HG03521 (cell line): ENCODE data around the gene CFAP100.

ENCODE experiments used
- ATAC-seq: cut with Tn5 transposase; IDR thresholded peaks from one replicate; pipeline ENCODE4 v1.9.1; 2021; ENCODE audit warnings: mild to moderate bottlenecking, moderate library complexity; ENCODE audit not compliant: unreplicated experiment

Gene CFAP100

DNA sequence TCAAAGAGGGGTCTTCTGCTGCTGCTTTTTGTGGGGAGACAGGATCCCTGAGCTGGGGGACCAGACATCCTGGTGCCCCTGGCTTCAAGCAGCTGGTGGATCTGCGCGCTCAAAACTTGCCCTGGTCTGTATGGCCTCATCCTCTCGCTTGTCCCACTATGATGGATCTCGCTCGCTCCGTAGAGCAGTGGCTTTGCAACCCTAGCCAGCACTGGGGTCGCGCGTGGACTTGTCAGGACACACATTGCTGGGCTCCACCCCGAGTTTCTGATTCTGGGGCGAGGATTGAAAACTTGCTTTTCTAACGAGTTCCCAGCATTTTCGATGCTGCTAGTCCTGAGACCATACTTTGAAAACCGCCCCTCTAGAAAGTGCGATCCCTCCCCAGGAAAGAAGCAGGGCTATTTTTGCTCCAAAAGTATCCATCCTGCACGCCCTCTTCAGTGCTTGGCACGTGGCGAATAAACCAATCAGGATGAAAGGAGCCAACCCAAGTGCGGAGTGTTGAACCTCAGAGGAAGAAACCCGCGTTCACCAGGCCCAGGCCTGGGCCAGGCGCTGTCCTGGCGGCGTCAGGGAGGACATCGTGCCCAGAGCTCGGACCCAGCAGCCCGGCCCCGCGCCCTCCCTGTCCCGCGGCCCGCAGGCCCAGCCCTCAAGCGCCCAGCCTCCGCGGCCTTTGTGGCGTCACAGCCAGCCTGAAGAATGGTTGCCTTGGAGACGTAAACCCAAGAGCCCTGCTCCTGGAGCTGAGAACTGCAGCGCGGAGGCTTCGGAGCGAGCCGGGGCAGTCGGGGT, at the start of gene CFAP100:
Gene CFAP100, plus strand, starts transcription at position 731 of the 798 bp plus-strand sequence. CDS start 1,092 bp downstream, outside the sequence.
- no peak for ATAC-seq

DNA sequence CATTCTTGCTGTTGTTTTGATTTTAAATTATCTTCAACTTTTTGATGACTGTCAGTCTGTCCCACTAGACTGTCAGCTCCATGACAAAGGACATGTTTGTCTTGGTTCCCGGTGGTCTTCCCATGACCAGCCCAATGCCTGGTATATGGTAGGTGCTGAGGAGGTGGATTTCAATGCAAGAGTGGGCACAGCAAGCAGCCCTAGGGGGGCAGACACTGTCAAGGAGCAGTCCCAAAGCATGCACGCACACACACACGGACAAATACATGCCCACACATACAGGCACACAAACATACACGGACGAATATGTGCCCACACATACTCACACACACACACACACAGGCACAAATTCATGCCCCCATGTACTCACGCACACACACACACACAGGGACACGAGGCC, 49.5 kb upstream of the CFAP100 start:
- no peak for ATAC-seq

- no peak for ATAC-seq
These were observed 48.9 kb upstream of the CFAP100 start for GRCh38 chr3:126345641-126346460.

- ATAC-seq, result no peak
These were observed 48.2 kb upstream of the CFAP100 start for GRCh38 chr3:126346466-126346865.

GRCh38 chr3:126347543-126348161, 47.1 kb upstream of the CFAP100 start:
- no peak for ATAC-seq

- no peak for ATAC-seq
These were observed 46.3 kb upstream of the CFAP100 start for GRCh38 chr3:126348308-126348920.

DNA sequence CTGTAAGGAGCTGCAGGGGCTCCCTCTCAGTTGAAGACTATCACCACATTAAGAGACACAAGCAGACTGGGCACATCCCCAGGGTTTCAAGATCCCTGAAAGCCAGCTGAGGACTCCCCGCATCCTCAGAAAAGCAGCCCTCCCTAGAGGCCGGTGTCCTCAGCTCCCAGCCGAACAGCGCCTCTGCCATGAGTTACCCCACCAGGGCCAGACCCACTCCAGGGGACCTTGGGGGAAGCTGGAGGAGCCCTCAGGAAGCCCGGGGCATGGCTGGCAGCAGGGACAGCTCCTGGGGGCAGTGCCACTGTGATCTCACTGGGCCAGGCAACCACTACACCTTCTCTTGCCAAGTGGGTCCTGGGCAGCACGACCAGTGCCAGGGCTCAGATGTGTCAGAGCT, 45.6 kb upstream of the CFAP100 start:
- ATAC-seq, result no peak

DNA sequence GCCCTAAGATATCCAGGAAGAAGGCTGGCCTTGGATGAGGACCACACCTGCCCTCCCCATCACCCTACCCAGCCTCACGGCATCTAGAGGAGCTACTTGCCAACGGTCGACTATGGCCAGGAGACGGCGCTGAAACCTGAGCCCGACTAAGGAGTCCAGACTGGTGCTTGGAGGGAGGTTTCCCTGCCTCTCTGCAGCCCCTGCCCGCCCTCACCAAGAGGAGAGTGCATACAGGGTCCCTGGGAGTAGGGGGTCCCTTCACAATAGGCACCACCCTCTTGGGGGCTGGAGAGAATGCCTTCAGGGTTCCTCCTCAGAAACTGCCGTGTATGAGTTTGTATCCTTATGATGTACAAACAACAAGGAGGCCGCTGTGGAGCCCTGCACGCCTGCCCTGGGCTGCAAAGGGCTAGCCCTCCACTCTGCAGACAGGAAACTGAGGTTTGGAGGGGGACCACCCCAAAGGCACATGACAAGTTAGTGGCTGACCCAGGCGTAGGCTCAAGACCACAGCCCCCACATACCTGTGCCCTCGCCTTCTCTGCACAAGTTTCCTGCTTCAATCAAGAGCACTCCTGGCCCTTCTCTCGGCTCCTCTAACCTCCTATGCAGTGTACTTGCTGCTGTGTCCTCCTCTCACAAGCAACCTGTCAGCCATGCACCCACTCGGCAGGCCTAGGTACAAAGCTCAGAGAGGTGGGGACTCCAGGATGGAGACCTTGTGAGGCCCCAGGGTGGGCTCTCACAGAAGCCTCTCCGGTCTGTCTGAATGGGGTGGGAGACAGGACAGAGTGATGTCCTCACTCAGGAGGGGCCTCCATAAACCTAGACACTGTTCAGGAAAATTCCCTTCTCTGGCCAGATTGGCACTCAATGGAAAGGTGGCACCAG, 44.9 kb upstream of the CFAP100 start:
- ATAC-seq, result no peak

DNA sequence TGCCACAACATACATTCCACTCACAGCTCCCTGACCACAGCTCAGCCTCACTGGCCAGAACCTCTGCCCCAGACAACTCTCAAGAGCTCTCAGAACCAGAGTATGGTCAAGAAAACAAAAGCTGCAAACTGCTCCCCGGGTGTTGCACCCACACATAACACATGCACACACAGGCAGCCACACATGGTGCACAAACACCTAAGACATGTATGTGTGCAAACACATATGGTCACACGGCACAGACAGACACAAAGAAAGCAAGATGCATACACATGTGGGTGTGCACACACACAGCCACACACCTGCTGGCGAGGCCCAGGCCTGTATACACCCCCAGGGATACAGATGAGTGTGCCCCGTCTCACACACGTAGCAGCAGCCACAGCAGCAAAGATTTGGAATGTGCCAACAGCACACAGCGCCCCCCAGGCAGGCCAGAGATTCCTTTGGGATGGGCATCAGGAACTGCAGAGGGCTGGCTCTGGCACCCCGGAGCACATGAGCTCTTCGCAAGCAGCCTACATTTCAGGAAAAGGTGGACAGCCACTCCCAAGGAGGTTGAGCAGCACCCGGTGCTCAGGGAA, 44.1 kb upstream of the CFAP100 start:
- no peak for ATAC-seq

DNA sequence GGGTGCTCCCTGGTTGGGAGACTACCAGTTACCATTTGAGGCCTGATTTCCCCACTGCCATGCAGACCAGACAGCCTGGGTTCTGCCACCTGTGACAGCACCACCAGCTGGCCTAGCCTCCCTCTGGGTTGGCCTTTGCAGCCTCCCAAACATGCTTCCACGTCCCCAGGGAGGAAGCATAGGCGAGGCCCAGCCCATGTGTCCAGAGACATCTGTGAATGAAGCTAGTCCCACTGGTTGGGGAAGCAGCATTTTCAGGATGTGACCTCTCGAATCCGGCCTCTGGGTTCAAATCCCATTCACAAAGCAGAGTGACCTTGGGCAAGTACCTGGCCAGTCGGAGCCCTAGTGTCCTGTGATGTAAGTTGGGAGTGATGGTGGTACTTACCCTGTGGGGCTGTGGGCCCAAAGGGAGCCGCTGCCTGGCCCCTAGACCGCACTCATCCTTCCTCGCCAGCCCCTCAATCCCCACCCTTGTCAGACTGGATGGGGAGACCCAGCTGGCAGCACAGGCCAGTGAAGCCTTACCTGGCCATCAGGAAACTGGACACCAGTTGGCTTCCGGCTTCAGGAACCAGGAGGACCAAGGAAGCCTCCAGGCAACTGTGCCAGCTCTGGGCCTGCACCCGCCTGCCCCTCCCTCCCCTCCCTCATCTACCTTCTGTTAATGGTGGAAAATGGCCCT, 43.5 kb upstream of the CFAP100 start:
- ATAC-seq, result no peak

DNA sequence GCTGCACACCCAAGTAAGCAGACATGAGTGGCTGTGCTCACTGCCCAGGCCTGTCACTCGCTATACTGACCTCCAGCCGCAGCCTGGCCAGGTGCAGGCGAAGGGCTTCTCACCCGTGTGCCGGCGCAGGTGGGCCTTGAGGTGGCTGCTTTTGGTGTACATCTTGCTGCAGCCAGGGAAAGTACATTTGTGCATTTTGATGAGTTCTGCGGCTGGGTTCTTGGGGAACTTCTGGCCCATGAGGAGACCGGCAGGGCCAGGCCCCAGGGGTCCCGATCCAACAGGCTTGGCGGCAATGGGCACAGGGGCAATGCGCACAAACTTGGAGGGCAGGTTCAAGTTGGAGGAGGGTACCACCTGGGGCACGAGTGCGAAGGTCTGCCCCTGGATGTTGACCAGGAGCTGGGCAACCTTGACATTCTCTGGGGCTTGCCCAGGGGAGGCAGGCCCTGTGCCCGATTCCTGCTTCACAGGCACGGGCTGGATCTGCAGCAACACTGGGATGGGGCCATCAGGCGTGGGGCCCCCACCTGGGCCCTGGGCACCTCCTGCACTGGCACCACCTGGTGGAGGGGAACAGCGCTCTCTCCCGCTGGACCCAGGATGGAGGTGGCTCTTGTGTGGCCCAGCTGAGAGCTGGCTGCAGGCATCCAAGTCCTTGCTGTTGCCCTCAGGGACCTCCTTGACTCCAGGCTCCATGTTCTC, 42.8 kb upstream of the CFAP100 start:
- no peak for ATAC-seq

- no peak for ATAC-seq
These were observed 41.9 kb upstream of the CFAP100 start for GRCh38 chr3:126352476-126353454.

GRCh38 chr3:126353694-126354321, 40.9 kb upstream of the CFAP100 start:
- no peak for ATAC-seq

- ATAC-seq, result no peak
These were observed 39.9 kb upstream of the CFAP100 start for GRCh38 chr3:126354776-126355175.

GRCh38 chr3:126355251-126355650, 39.5 kb upstream of the CFAP100 start:
- no peak for ATAC-seq

GRCh38 chr3:126355777-126356372, 38.8 kb upstream of the CFAP100 start:
- no peak for ATAC-seq
